Hepatocyte (in vitro differentiated cells): ENCODE results near the gene CD248.

Experiments
- EZH2 ChIP-seq: fragments of 200-600 bp; sonication (generic); IDR thresholded peaks from 2 replicates; pipeline ENCODE4 v1.6.1; 2016; ENCODE audit warnings: antibody characterized with exemption, mild to moderate bottlenecking, borderline replicate concordance
- TF ChIP-seq, protein P1 (sequence below): fragments of 200-600 bp; sonication (generic); IDR thresholded peaks from 2 replicates; pipeline ENCODE4 v1.5.1; 2016; ENCODE audit warnings: antibody characterized with exemption, mild to moderate bottlenecking; ENCODE audit not compliant: poor library complexity

DNA sequence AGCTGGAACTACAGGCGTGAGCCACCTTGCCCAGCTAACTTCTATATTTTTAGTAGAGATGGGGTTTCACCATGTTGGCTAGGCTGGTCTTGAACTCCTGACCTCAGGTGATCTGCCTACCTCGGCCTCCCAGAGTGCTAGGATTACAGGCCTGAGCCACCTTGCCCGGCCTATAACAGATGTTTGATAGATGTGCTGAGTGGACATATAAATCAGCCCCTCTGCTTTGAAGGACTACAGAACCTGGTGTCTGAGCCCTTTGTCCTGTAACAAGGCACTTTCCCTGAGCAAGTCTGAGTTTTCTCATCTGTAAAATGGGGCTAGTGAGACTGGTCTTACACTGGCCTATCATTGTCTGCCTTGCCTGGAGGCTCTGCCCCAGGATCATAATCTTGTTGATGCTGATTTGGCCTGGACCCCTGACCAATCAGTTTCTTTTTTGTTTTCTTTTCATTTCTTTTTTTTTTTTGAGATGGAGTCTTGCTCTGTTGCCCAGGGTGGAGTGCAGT lies 12.4 kb upstream of the CD248 start:
- TF ChIP-seq, protein P1, sequence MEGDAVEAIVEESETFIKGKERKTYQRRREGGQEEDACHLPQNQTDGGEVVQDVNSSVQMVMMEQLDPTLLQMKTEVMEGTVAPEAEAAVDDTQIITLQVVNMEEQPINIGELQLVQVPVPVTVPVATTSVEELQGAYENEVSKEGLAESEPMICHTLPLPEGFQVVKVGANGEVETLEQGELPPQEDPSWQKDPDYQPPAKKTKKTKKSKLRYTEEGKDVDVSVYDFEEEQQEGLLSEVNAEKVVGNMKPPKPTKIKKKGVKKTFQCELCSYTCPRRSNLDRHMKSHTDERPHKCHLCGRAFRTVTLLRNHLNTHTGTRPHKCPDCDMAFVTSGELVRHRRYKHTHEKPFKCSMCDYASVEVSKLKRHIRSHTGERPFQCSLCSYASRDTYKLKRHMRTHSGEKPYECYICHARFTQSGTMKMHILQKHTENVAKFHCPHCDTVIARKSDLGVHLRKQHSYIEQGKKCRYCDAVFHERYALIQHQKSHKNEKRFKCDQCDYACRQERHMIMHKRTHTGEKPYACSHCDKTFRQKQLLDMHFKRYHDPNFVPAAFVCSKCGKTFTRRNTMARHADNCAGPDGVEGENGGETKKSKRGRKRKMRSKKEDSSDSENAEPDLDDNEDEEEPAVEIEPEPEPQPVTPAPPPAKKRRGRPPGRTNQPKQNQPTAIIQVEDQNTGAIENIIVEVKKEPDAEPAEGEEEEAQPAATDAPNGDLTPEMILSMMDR: no peak
- no peak for TF ChIP-seq EZH2
